SK-N-SH (cell line): ENCODE measurements around the gene CD81. TPM values are rescaled to one million over a fixed set of nuclear protein-coding genes. Genes with fewer than 3 reads are reported as not detected.

Experiments
- CTCF ChIA-PET: fragments of 300-600, 350-600 bp; formaldehyde crosslinking; extraction: SDS; loops from one replicate; lab custom pipeline; 2021; lab: Yijun Ruan, JAX
- POLR2A ChIA-PET: fragments of 350-600 bp; sonication (Branson Sonifier 250); formaldehyde crosslinking; extraction: SDS; loops from one replicate; lab custom pipeline; 2020; ENCODE audit warnings: antibody characterized with exemption, inconsistent platforms; lab: Yijun Ruan, JAX
- DNase-seq: peaks from one replicate; pipeline ENCODE4 v3.0.0; 2012
- H2AFZ ChIP-seq: fragments of 200-600 bp; sonication (generic); 2 replicates; pipeline ENCODE4 v1.8.1; 2016; ENCODE audit warnings: antibody characterized with exemption, mild to moderate bottlenecking, low read depth
- H3F3A ChIP-seq: fragments of 200-600 bp; sonication (generic); replicated peaks from 2 replicates; pipeline ENCODE3; 2016; ENCODE audit warnings: antibody characterized with exemption, mild to moderate bottlenecking; ENCODE audit not compliant: insufficient read depth
- H3K27ac ChIP-seq, 2 experiments: fragments of 200-500 bp in 1 of 2; fragments of 200-600 bp in 1 of 2; sonication (Bioruptor generic) in 1 of 2; sonication (generic), shearing (Covaris generic) in 1 of 2; 2 replicates each; pipeline versions ENCODE4 v1.5.1 to v1.6.1; 2014 to 2016; ENCODE audit warnings: low read depth in 2 of 2, inconsistent platforms in 1 of 2, low read length in 1 of 2, mild to moderate bottlenecking in 1 of 2, mixed read lengths in 1 of 2
- H3K27me3 ChIP-seq: fragments of 200-600 bp; sonication (generic), shearing (Covaris generic); 2 replicates; pipeline ENCODE4 v1.6.1; 2016; ENCODE audit warnings: mixed run types; ENCODE audit not compliant: insufficient read depth
- H3K36me3 ChIP-seq, 2 experiments: fragments of 200-500 bp in 1 of 2; fragments of 200-600 bp in 1 of 2; sonication (Bioruptor generic) in 1 of 2; sonication (generic) in 1 of 2; replicated peaks in 1 of 2; 2 replicates each; pipeline versions ENCODE3 to v1.5.1; 2014 to 2016; ENCODE audit warnings: low read length in 1 of 2, mild to moderate bottlenecking in 1 of 2; ENCODE audit not compliant: insufficient read depth in 2 of 2, control insufficient read depth in 1 of 2
- H3K4me1 ChIP-seq, 2 experiments: fragments of 200-500 bp in 1 of 2; fragments of 200-600 bp in 1 of 2; sonication (Bioruptor generic) in 1 of 2; sonication (generic), shearing (Covaris generic) in 1 of 2; 2 replicates each; pipeline versions ENCODE4 v1.5.1 to v1.6.1; 2014 to 2016; ENCODE audit warnings: low read depth in 1 of 2, low read length in 1 of 2, mixed run types in 1 of 2; ENCODE audit not compliant: insufficient read depth in 2 of 2, control insufficient read depth in 1 of 2
- H3K4me2 ChIP-seq: fragments of 200-600 bp; sonication (generic), shearing (Covaris generic); 2 replicates; pipeline ENCODE4 v1.6.1; 2017; ENCODE audit warnings: mixed run types
- H3K4me3 ChIP-seq, 2 experiments: fragments of 200-500 bp in 1 of 2; fragments of 200-600 bp in 1 of 2; sonication (Bioruptor generic) in 1 of 2; sonication (generic), shearing (Covaris generic) in 1 of 2; 2 replicates each; pipeline versions ENCODE4 v1.5.1 to v1.8.1; 2014 to 2016; ENCODE audit warnings: low read depth in 2 of 2, inconsistent platforms in 1 of 2, low read length in 1 of 2, mild to moderate bottlenecking in 1 of 2, mixed read lengths in 1 of 2, moderate library complexity in 1 of 2
- H3K79me2 ChIP-seq: fragments of 200-600 bp; sonication (generic); 2 replicates; pipeline ENCODE4 v1.8.1; 2017; ENCODE audit warnings: mild to moderate bottlenecking; ENCODE audit not compliant: insufficient read depth
- H3K9ac ChIP-seq: fragments of 200-600 bp; sonication (generic); 2 replicates; pipeline ENCODE4 v1.6.1; 2017; ENCODE audit warnings: mixed run types
- H3K9me2 ChIP-seq: fragments of 200-600 bp; sonication (generic); 2 replicates; pipeline ENCODE4 v1.6.1; 2017; ENCODE audit warnings: mixed run types
- H3K9me3 ChIP-seq: fragments of 200-600 bp; sonication (generic); 2 replicates; pipeline ENCODE4 v1.6.1; 2017; ENCODE audit warnings: mixed run types, mild to moderate bottlenecking, moderate library complexity
- H4K20me1 ChIP-seq: fragments of 200-600 bp; sonication (generic); 2 replicates; pipeline ENCODE4 v1.6.1; 2017; ENCODE audit warnings: mild to moderate bottlenecking, mixed run types; ENCODE audit not compliant: insufficient read depth
- CTCF ChIP-seq: fragments of 200-600 bp; sonication (generic); IDR thresholded peaks from 2 replicates; pipeline ENCODE4 v1.6.1; 2017; ENCODE audit warnings: antibody characterized with exemption, mild to moderate bottlenecking, moderate library complexity
- ELF1 ChIP-seq: IDR thresholded peaks from 2 replicates; pipeline ENCODE4 v1.4.0; 2012
- EZH2phosphoT487 ChIP-seq: fragments of 200-600 bp; sonication (generic); IDR thresholded peaks from 2 replicates; pipeline ENCODE4 v1.6.1; 2017; ENCODE audit warnings: low read depth, mixed run types, mild to moderate bottlenecking, antibody characterized with exemption, moderate library complexity, borderline replicate concordance
- FOSL2 ChIP-seq: IDR thresholded peaks from 2 replicates; pipeline ENCODE4 v1.4.0; 2012; ENCODE audit warnings: low read depth, mild to moderate bottlenecking, moderate library complexity, borderline replicate concordance
- IRF3 ChIP-seq: fragments of 150-350 bp; IDR thresholded peaks from 2 replicates; pipeline ENCODE4 v1.6.1; 2016; ENCODE audit warnings: mild to moderate bottlenecking, low read depth, low read length
- MAX ChIP-seq: IDR thresholded peaks from 2 replicates; pipeline ENCODE4 v1.4.0; 2012; ENCODE audit warnings: low read depth
- RAD21 ChIP-seq: IDR thresholded peaks from 2 replicates; pipeline ENCODE4 v1.6.1; 2012; ENCODE audit warnings: mild to moderate bottlenecking, low read length
- RXRA ChIP-seq: IDR thresholded peaks from 2 replicates; pipeline ENCODE4 v1.4.0; 2012; ENCODE audit warnings: low read depth, mild to moderate bottlenecking, borderline replicate concordance
- SIN3A ChIP-seq: IDR thresholded peaks from 2 replicates; pipeline ENCODE4 v1.6.1; 2012; ENCODE audit warnings: low read depth, mild to moderate bottlenecking, low read length, moderate library complexity, borderline replicate concordance
- ZBTB33 ChIP-seq: IDR thresholded peaks from 2 replicates; pipeline ENCODE4 v1.4.0; 2012; ENCODE audit warnings: low read depth, borderline replicate concordance
- WGBS: methylation state at CpG from one replicate; pipeline ENCODE4 v1.1.6; 2017; ENCODE audit warnings: low lambda C conversion rate; 5-methylcytosine and 5-hydroxymethylcytosine counted together
- polyA plus RNA-seq, 3 experiments: library from polyadenylated mRNA; depleted of rRNA; stranded (reverse); fragments of >200 nt; gene quantifications; 2 replicates each; pipeline ENCODE4 v1.2.3, GENCODE V29; 2012

Gene CD81
- polyA plus RNA-seq, 1 of the 3 experiments (the other 2 are of a cell fraction): 517 TPM

- Histone ChIP-seq H2AFZ (no peak overlapping the region), H3K4me1 (peaks cover 9 to 32% of the 10 kb centered on the region in 2 experiments; a peak in 2 of 4 replicates), H3K9me2 (no peaks in the 10 kb centered on the region), H3K27me3 (no peaks in the 10 kb centered on the region), H3K36me3 (peaks cover 0 to 38% of the 10 kb centered on the region in 2 experiments), H3K4me2 (no peak overlapping the region), H3K4me3 (no peak overlapping the region), H3K27ac (no peak overlapping the region), H3K9ac (no peak overlapping the region), H4K20me1 (peaks cover 79% of the 10 kb centered on the region), H3F3A (no peaks in the 10 kb centered on the region), H3K79me2 (peaks cover 54% of the 10 kb centered on the region)
- no peak for DNase-seq
- ChIA-PET CTCF (interaction anchor here (0.9 to 1.7 kb wide), 3 partner anchors 9 to 141 kb away, joined by 5 to 10 read pairs (median 6); no protein-coding TSS in a partner anchor), POLR2A (no interaction called here)
- 63% methylated on average over 8 of the region's 8 CpGs for WGBS
- no peak for TF ChIP-seq EZH2phosphoT487
- TF ChIP-seq RAD21: no peak
- no peak for TF ChIP-seq ZBTB33
- TF ChIP-seq, all 33 proteins: peak for 0
- H3K9me3 ChIP-seq: no peaks in the 10 kb centered on the region
These were observed 13.6 kb downstream of the CD81 start for GRCh38 chr11:2390725-2391151.

- POLR2A ChIA-PET: no interaction called here
- Histone ChIP-seq H4K20me1 (peaks cover 72% of the 10 kb centered on the region), H3K4me2 (no peak overlapping the region), H3K36me3 (peaks cover 2 to 39% of the 10 kb centered on the region in 2 experiments), H3K9ac (no peak overlapping the region), H3K9me3 (no peaks in the 10 kb centered on the region), H3K4me1 (peaks cover 9 to 25% of the 10 kb centered on the region in 2 experiments; a peak in 2 of 4 replicates)
- 87% methylated on average over 3 of the region's 20 CpGs for WGBS
- TF ChIP-seq SIN3A (no peak), CTCF (no peak), MAX (no peak), RXRA (no peak), IRF3 (no peak), RAD21 (no peak), ELF1 (no peak), FOSL2 (no peak), ZBTB33 (no peak)
- TF ChIP-seq, all 33 proteins: peak for 0
- H3F3A ChIP-seq: no peaks in the 10 kb centered on the region
- H3K27me3 ChIP-seq: no peaks in the 10 kb centered on the region
- H3K79me2 ChIP-seq: peaks cover 48% of the 10 kb centered on the region
- H2AFZ ChIP-seq: no peak overlapping the region
- H3K27ac ChIP-seq: no peak overlapping the region; a peak in 1 of 4 replicates
- no peaks in the 10 kb centered on the region for H3K9me2 ChIP-seq
- H3K4me3 ChIP-seq: no peak overlapping the region
- DNase-seq: no peak
- CTCF ChIA-PET: interaction anchor here (1.1 to 1.7 kb wide), 4 partner anchors 8 to 87 kb away, joined by 4 to 10 read pairs (median 6); no protein-coding TSS in a partner anchor
These were observed 14.3 kb downstream of the CD81 start for GRCh38 chr11:2391181-2391975.
